Testis (tissue), 3 donors: ENCODE measurements around the gene TNNT1. TPM values are rescaled to one million over a fixed set of nuclear protein-coding genes. Genes with fewer than 3 reads are reported as not detected.

Experiments
- DNase-seq: peaks from one replicate; pipeline ENCODE4 v3.0.0-alpha.2; 2019
- H3K27ac ChIP-seq, 2 donors: fragments of 200-600 bp; sonication (generic); one replicate each; pipeline ENCODE4 v1.5.1; 2019
- H3K27me3 ChIP-seq: fragments of 200-600 bp; sonication (generic); one replicate; pipeline ENCODE4 v1.5.1; 2019
- H3K36me3 ChIP-seq: fragments of 200-600 bp; sonication (generic); one replicate; pipeline ENCODE4 v1.5.1; 2017; ENCODE audit warnings: low read depth; ENCODE audit errors: missing control alignments
- H3K4me1 ChIP-seq: fragments of 200-600 bp; sonication (generic); one replicate; pipeline ENCODE4 v1.5.1; 2019
- H3K4me3 ChIP-seq, 2 donors: fragments of 200-600 bp; sonication (generic); one replicate each; pipeline ENCODE4 v1.5.1; 2017 to 2019
- H3K9me3 ChIP-seq: fragments of 200-600 bp; sonication (generic); one replicate; pipeline ENCODE4 v1.5.1; 2017
- CTCF ChIP-seq, 3 experiments: fragments of 450-650 bp in 2 of 3; fragments of 200-600 bp in 1 of 3; sonication (generic) in 1 of 3; IDR thresholded peaks; one replicate each; pipeline ENCODE4 v1.5.1; 2016 to 2019; ENCODE audit warnings: antibody characterized with exemption in 3 of 3, mild to moderate bottlenecking in 2 of 3, moderate library complexity in 1 of 3
- POLR2A ChIP-seq: fragments of 450-650 bp; IDR thresholded peaks from one replicate; pipeline ENCODE4 v1.6.1; 2017; ENCODE audit warnings: antibody characterized with exemption, mild to moderate bottlenecking, moderate library complexity
- WGBS, 2 donors: methylation state at CpG; one replicate each; pipeline ENCODE4 v1.1.5; 2018; 5-methylcytosine and 5-hydroxymethylcytosine counted together
- intact Hi-C: fragments of 100-400 bp; cut with DNase I; formaldehyde crosslinking; loops from one replicate; pipeline ENCODE4 v1.15.1; 2023; ENCODE audit warnings: low total_unique reads
- polyA plus RNA-seq: library from polyadenylated mRNA; stranded (reverse); fragments of 350-450 nt; fragmentation: Illumina TruSeq; extraction: RNeasy Lipid Tissue Mini Kit (QIAGEN cat#74804); gene quantifications from one replicate; pipeline ENCODE4 v1.2.3, GENCODE V29; 2014; ENCODE audit warnings: low read depth, low replicate concordance; ENCODE audit not compliant: insufficient read depth
- total RNA-seq, 2 donors: library from RNA; depleted of rRNA; stranded (reverse); fragments of >200 nt; gene quantifications; one replicate each; pipeline ENCODE4 v1.2.3, GENCODE V29; 2016

The TNNT1 gene
- total and polyA plus RNA-seq, 3 donors from 2014 or later, result 13.0 to 84.0 (median 14.5) TPM

GRCh38 chr19:55161571-55162322 lies 12.7 kb upstream of the TNNT1 start:
- Histone ChIP-seq H3K27ac (no peak overlapping the region), H3K4me1 (peaks cover 12% of the 10 kb centered on the region), H3K27me3 (no peaks in the 10 kb centered on the region), H3K36me3 (no peaks in the 10 kb centered on the region), H3K4me3 (peak overlapping the region in 1 of 2 donors; percentile 32), H3K9me3 (no peaks in the 10 kb centered on the region)
- 16 to 19% methylated on average over 17 to 60 of the region's 61 CpGs for WGBS, 2 donors
- DNase-seq, result no peak
- TF ChIP-seq CTCF (IDR thresholded peaks at IDR 0.05), result no peak
- no peak for TF ChIP-seq POLR2A
- intact Hi-C loops, result no loop called here

- TF ChIP-seq CTCF (IDR thresholded peaks at IDR 0.05) (no peak), POLR2A (no peak)
- WGBS, 2 donors, result 5% methylated on average over 31 of the region's 32 CpGs; no CpG with 5 or more reads in 1 of the 2 donors
- no peaks in the 10 kb centered on the region for H3K9me3 ChIP-seq
- H3K27ac ChIP-seq, result no peak overlapping the region
- no peaks in the 10 kb centered on the region for H3K27me3 ChIP-seq
- intact Hi-C loops, result no loop called here
- no peaks in the 10 kb centered on the region for H3K36me3 ChIP-seq
- peak overlapping the region; percentile 15 to 32 for H3K4me3 ChIP-seq
- no peak for DNase-seq
- peaks cover 12% of the 10 kb centered on the region for H3K4me1 ChIP-seq
These were observed 12.0 kb upstream of the TNNT1 start for GRCh38 chr19:55160986-55161365.

GRCh38 chr19:55160128-55160985 lies 11.4 kb upstream of the TNNT1 start:
- no peak for TF ChIP-seq POLR2A
- TF ChIP-seq CTCF (IDR thresholded peaks at IDR 0.05), result peak; percentile 58 to 86 (median 82)

GRCh38 chr19:55158848-55159749 lies 10.1 kb upstream of the TNNT1 start:
- Histone ChIP-seq H3K27ac (no peak overlapping the region), H3K4me1 (peaks cover 12% of the 10 kb centered on the region), H3K27me3 (no peaks in the 10 kb centered on the region), H3K9me3 (no peaks in the 10 kb centered on the region), H3K4me3 (no peak overlapping the region), H3K36me3 (no peaks in the 10 kb centered on the region)
- TF ChIP-seq POLR2A (no peak), CTCF (IDR thresholded peaks at IDR 0.05) (no peak)
- intact Hi-C loops, result no loop called here
- DNase-seq, result no peak
- WGBS, 2 donors, result 62 to 68% methylated on average over 7 to 18 of the region's 18 CpGs

More at GRCh38 chr19:55160128-55160985, 11.4 kb upstream of the TNNT1 start:
- Histone ChIP-seq H3K27me3 (no peaks in the 10 kb centered on the region), H3K27ac (no peak overlapping the region), H3K4me3 (peak overlapping the region; percentile 15 to 32), H3K4me1 (peaks cover 12% of the 10 kb centered on the region), H3K36me3 (no peaks in the 10 kb centered on the region), H3K9me3 (no peaks in the 10 kb centered on the region)
- DNase-seq, result peak; percentile 92
- WGBS, 2 donors, result 4 to 6% methylated on average over 10 to 17 of the region's 33 CpGs
- intact Hi-C loops, result no loop called here
